Measurements from ENCODE around the gene MYBBP1A. TPM values are rescaled to one million over a fixed set of nuclear protein-coding genes. Genes with fewer than 3 reads are reported as not detected.
A peak's percentile ranks its signal among the peaks of the same experiment; 100 is the strongest.
"Not testable (repeated sequence)": the region's sequence is repeated elsewhere in the genome, so short reads cannot be mapped to it uniquely, and the experiment has no call there.

The MYBBP1A gene
- total and polyA plus RNA-seq, 2 experiments from 2014 or later, result 23.7 to 44.1 TPM

DNA sequence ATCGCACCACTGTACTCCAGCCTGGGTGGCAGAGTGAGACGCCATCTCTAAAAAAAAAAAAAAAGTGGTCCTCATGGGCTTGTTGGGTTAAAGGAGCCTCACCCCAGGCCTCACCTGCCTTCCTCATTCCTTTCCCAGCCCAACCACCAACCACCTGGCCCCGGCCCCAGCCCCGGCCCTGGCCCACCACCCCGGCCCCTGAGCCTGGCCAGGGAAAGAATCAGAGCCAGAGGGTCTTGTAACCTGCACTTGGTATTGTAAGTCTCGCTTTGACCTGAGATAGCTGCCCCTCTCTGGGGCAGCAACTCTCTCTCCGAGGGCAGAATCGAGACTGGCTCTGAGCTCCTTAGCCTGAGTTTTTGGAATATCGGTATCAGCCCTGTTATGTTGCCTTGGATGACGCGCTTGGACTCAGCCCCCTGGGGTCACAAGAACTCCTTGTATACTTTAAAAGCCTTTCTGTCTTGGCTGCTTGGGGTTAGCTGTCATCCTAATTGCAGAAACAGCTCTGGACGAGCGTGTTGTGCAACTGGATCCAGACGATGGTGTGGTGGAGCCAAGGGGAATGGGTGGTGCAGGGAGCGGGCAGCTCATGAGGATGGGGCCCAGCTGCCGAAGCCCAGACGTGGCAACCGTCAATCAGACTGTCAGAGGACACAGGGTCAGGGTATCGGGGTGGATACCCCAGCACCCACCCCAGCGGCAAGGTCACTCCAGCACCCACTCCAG lies 43.8 kb upstream of the MYBBP1A start:
- H3K36me3 ChIP-seq (replicated peaks; ENCODE audit: insufficient read depth, low read depth), result no peaks in the 10 kb centered on the region
- WGBS (ENCODE audit: low lambda C conversion rate, missing lambda C conversion rate), result 56% methylated on average over 18 of the region's 20 CpGs
- H3K27ac ChIP-seq, result peak overlapping the region; percentile 96
- peaks cover 45% of the 10 kb centered on the region for H3K79me2 ChIP-seq
- TF ChIP-seq CTCF (IDR thresholded peaks at IDR 0.05; ENCODE audit: poor library complexity) (no peak), EZH2phosphoT487 (IDR thresholded peaks at IDR 0.05; ENCODE audit: low read depth, severe bottlenecking, unreplicated experiment) (no peak), EZH2 (IDR thresholded peaks at IDR 0.05; ENCODE audit: borderline replicate concordance) (no peak)
- peak overlapping the region; percentile 69 for H3K4me2 ChIP-seq
- H3K4me1 ChIP-seq (ENCODE audit: insufficient read depth), result peaks cover 47% of the 10 kb centered on the region
- H3K4me3 ChIP-seq, result no peak overlapping the region
- no peaks in the 10 kb centered on the region for H3K27me3 ChIP-seq
- peak; percentile 74 for DNase-seq (ENCODE audit: low spot score)
- no peaks in the 10 kb centered on the region for H3K9me2 ChIP-seq (replicated peaks; ENCODE audit: insufficient read depth)
- H3K9me3 ChIP-seq (ENCODE audit: low read depth), result no peaks in the 10 kb centered on the region
- H4K20me1 ChIP-seq (ENCODE audit: insufficient read depth, poor library complexity, severe bottlenecking), result no peaks in the 10 kb centered on the region
- no peak overlapping the region for H2AFZ ChIP-seq

DNA sequence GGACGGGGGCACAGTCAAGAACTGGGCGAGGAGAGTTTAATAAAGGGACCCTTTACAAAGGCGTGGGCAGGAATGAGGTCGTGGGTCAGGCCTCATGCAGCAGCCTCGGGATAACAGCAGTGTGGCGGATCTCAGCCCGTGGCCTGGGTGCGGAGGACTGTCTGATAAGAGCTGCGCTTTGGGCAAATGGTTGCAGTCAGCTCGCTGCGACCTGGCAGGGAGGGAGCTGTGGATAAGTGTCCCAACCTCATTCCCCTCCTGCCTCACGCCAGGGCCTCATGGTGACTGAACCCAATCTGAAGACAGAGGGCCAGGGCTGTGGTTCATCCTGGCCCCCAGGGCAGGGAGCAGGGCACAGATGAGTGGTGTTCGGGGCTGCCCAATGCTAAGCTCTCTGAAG lies 42.8 kb upstream of the MYBBP1A start:
- WGBS (ENCODE audit: low lambda C conversion rate, missing lambda C conversion rate), result 59% methylated on average over 13 of the region's 13 CpGs
- H4K20me1 ChIP-seq (ENCODE audit: insufficient read depth, poor library complexity, severe bottlenecking), result no peaks in the 10 kb centered on the region
- no peak overlapping the region for H3K4me2 ChIP-seq
- H3K4me1 ChIP-seq (ENCODE audit: insufficient read depth), result peaks cover 52% of the 10 kb centered on the region
- no peak overlapping the region for H2AFZ ChIP-seq
- DNase-seq (ENCODE audit: low spot score), result no peak
- H3K9me3 ChIP-seq (ENCODE audit: low read depth), result no peaks in the 10 kb centered on the region
- peaks cover 54% of the 10 kb centered on the region for H3K79me2 ChIP-seq
- no peaks in the 10 kb centered on the region for H3K27me3 ChIP-seq
- no peak for TF ChIP-seq EZH2 (IDR thresholded peaks at IDR 0.05; ENCODE audit: borderline replicate concordance)
- no peak for TF ChIP-seq CTCF (IDR thresholded peaks at IDR 0.05; ENCODE audit: poor library complexity)
- no peak for TF ChIP-seq EZH2phosphoT487 (IDR thresholded peaks at IDR 0.05; ENCODE audit: low read depth, severe bottlenecking, unreplicated experiment)
- H3K27ac ChIP-seq, result peak overlapping the region; percentile 96
- H3K4me3 ChIP-seq, result no peak overlapping the region
- H3K36me3 ChIP-seq (replicated peaks; ENCODE audit: insufficient read depth, low read depth), result no peaks in the 10 kb centered on the region
- H3K9me2 ChIP-seq (replicated peaks; ENCODE audit: insufficient read depth), result no peaks in the 10 kb centered on the region

DNA sequence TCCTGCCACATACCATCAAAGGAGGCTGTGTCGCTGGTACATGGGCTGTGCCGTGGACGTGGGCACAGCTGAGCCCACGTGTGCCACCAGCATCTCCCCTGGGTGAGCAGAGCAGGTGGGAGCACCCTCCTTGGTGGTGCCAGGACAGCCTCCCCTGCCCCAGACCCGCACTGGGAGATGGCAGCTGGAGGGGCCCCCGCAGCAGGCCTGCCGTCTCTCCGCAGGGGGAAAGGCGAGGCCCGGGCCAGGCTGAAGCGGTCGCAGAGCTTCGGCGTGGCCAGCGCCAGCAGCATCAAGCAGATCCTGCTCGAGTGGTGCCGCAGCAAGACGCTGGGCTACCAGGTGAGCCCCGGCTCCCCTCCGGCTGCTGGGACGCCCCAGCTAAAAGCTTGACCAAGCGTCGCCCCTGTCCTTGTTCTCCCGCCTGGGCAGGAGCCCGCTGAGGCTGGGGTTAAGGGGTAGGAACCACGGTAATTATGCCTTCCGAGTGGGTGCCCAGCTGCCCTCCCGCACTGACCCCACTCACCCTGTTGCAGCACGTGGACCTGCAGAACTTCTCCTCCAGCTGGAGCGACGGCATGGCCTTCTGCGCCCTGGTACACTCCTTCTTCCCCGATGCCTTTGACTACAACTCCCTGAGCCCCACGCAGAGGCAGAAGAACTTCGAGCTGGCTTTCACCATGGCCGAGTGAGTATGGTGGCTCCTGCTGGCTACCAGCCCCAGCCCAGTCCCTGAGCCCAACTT lies 41.6 kb upstream of the MYBBP1A start:
- no peaks in the 10 kb centered on the region for H4K20me1 ChIP-seq (ENCODE audit: insufficient read depth, poor library complexity, severe bottlenecking)
- H3K27me3 ChIP-seq, result no peaks in the 10 kb centered on the region
- no peak overlapping the region for H3K4me2 ChIP-seq
- no peak for TF ChIP-seq EZH2phosphoT487 (IDR thresholded peaks at IDR 0.05; ENCODE audit: low read depth, severe bottlenecking, unreplicated experiment)
- TF ChIP-seq EZH2 (IDR thresholded peaks at IDR 0.05; ENCODE audit: borderline replicate concordance), result no peak
- no peak for TF ChIP-seq CTCF (IDR thresholded peaks at IDR 0.05; ENCODE audit: poor library complexity)
- H2AFZ ChIP-seq, result no peak overlapping the region
- H3K9me3 ChIP-seq (ENCODE audit: low read depth), result no peaks in the 10 kb centered on the region
- peaks cover 57% of the 10 kb centered on the region for H3K79me2 ChIP-seq
- H3K36me3 ChIP-seq (replicated peaks; ENCODE audit: insufficient read depth, low read depth), result no peaks in the 10 kb centered on the region
- 98% methylated on average over 36 of the region's 36 CpGs for WGBS (ENCODE audit: low lambda C conversion rate, missing lambda C conversion rate)
- peaks cover 60% of the 10 kb centered on the region for H3K4me1 ChIP-seq (ENCODE audit: insufficient read depth)
- no peak overlapping the region for H3K4me3 ChIP-seq
- H3K27ac ChIP-seq, result no peak overlapping the region
- no peak for DNase-seq (ENCODE audit: low spot score)
- H3K9me2 ChIP-seq (replicated peaks; ENCODE audit: insufficient read depth), result no peaks in the 10 kb centered on the region

GRCh38 chr17:4595685-4596342 lies 40.6 kb upstream of the MYBBP1A start:
- H3K4me1 ChIP-seq (ENCODE audit: insufficient read depth), result peaks cover 65% of the 10 kb centered on the region
- H3K27ac ChIP-seq; H3K36me3 ChIP-seq (replicated peaks; ENCODE audit: insufficient read depth, low read depth); H4K20me1 ChIP-seq (ENCODE audit: insufficient read depth, poor library complexity, severe bottlenecking); DNase-seq (ENCODE audit: low spot score); H3K9me3 ChIP-seq (ENCODE audit: low read depth); H3K4me3 ChIP-seq; H3K27me3 ChIP-seq; H3K9me2 ChIP-seq (replicated peaks; ENCODE audit: insufficient read depth); H3K4me2 ChIP-seq; H2AFZ ChIP-seq: not testable (repeated sequence)
- WGBS (ENCODE audit: low lambda C conversion rate, missing lambda C conversion rate), result 96% methylated on average over 18 of the region's 23 CpGs
- H3K79me2 ChIP-seq, result peaks cover 62% of the 10 kb centered on the region

All from hepatocyte (in vitro differentiated cells).